Tibial artery (tissue), 4 donors: ENCODE measurements around the gene CLBA1.
A peak's percentile ranks its signal among the peaks of the same experiment; 100 is the strongest.

Experiments
- DNase-seq, 2 donors: peaks; one replicate each; pipeline ENCODE4 v3.0.0-alpha.2; 2019
- H3K27ac ChIP-seq, 2 donors: fragments of 200-600 bp; sonication (generic) in 1 of 2; 1 replicate in 1 of 2; 2 replicates in 1 of 2; pipeline ENCODE4 v1.5.1; 2018 to 2019; ENCODE audit warnings: mild to moderate bottlenecking in 1 of 2
- H3K27me3 ChIP-seq, 2 donors: fragments of 200-600 bp; sonication (generic) in 1 of 2; one replicate each; pipeline versions ENCODE4 v1.5.1 to v1.6.0; 2016 to 2019
- H3K36me3 ChIP-seq, 3 donors: fragments of 200-600 bp; sonication (generic) in 2 of 3; one replicate each; pipeline ENCODE4 v1.5.1; 2016 to 2019; ENCODE audit warnings: mild to moderate bottlenecking in 2 of 3
- H3K4me1 ChIP-seq, 4 donors: fragments of 200-600 bp; sonication (generic) in 2 of 4; 1 replicate in 3 of 4; 2 replicates in 1 of 4; pipeline ENCODE4 v1.5.1; 2016 to 2019
- H3K4me3 ChIP-seq, 2 donors: fragments of 200-600 bp; sonication (generic) in 1 of 2; 1 replicate in 1 of 2; 2 replicates in 1 of 2; pipeline ENCODE4 v1.5.1; 2018 to 2019; ENCODE audit warnings: mild to moderate bottlenecking in 2 of 2
- H3K9me3 ChIP-seq, 3 donors: fragments of 200-600 bp; sonication (generic) in 1 of 3; one replicate each; pipeline ENCODE4 v1.5.1; 2016 to 2019
- intact Hi-C: fragments of 100-400 bp; cut with DNase I; formaldehyde crosslinking; loops from one replicate; pipeline ENCODE4 v1.15.0; 2023; ENCODE audit warnings: low total_unique reads
- TF ChIP-seq, protein P1 (sequence below), 2 experiments: fragments of 200-600 bp in 1 of 2; fragments of 450-650 bp in 1 of 2; IDR thresholded peaks; one replicate each; pipeline ENCODE4 v1.5.1; 2017 to 2019; ENCODE audit warnings: antibody characterized with exemption in 2 of 2, mild to moderate bottlenecking in 1 of 2, moderate library complexity in 1 of 2

The CLBA1 gene

GRCh38 chr14:105013150-105013785 is 27.7 kb downstream of the CLBA1 start:
- peaks cover 0 to 33% (median 20%) of the 10 kb centered on the region in 3 donors for H3K36me3 ChIP-seq
- intact Hi-C loops = no loop called here
- no peaks in the 10 kb centered on the region for H3K9me3 ChIP-seq
- H3K27ac ChIP-seq = no peak overlapping the region
- no peak overlapping the region for H3K4me3 ChIP-seq
- no peaks in the 10 kb centered on the region for H3K27me3 ChIP-seq
- peak in 1 of 2 donors; percentile 62 for DNase-seq
- peaks cover 0 to 24% (median 20%) of the 10 kb centered on the region in 4 donors for H3K4me1 ChIP-seq
- TF ChIP-seq, protein P1, sequence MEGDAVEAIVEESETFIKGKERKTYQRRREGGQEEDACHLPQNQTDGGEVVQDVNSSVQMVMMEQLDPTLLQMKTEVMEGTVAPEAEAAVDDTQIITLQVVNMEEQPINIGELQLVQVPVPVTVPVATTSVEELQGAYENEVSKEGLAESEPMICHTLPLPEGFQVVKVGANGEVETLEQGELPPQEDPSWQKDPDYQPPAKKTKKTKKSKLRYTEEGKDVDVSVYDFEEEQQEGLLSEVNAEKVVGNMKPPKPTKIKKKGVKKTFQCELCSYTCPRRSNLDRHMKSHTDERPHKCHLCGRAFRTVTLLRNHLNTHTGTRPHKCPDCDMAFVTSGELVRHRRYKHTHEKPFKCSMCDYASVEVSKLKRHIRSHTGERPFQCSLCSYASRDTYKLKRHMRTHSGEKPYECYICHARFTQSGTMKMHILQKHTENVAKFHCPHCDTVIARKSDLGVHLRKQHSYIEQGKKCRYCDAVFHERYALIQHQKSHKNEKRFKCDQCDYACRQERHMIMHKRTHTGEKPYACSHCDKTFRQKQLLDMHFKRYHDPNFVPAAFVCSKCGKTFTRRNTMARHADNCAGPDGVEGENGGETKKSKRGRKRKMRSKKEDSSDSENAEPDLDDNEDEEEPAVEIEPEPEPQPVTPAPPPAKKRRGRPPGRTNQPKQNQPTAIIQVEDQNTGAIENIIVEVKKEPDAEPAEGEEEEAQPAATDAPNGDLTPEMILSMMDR (IDR thresholded peaks at IDR 0.05) = peak in 1 of 2 experiments; percentile 22

DNA sequence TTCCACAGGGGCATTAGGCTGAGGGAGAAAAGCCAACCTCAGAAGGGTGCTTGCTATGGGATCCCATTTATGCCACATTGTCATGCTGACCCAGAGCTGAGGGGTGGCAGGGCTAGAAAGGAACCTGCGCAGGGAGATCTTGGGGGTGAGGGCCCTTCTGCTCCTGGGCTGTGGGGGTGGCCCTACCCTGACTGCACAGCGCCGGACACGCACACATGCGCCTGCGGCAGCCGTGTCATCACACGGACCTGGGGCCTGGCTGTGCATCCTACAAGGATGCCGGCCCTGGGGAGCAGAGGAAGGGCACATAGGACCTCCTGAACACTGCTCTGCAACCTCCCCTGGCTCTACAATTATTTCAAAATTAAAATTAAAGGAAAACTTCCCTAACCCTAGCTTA is 28.4 kb downstream of the CLBA1 start:
- peak in 1 of 2 donors; percentile 37 for DNase-seq
- peaks cover 0 to 31% (median 22%) of the 10 kb centered on the region in 4 donors for H3K4me1 ChIP-seq

DNA sequence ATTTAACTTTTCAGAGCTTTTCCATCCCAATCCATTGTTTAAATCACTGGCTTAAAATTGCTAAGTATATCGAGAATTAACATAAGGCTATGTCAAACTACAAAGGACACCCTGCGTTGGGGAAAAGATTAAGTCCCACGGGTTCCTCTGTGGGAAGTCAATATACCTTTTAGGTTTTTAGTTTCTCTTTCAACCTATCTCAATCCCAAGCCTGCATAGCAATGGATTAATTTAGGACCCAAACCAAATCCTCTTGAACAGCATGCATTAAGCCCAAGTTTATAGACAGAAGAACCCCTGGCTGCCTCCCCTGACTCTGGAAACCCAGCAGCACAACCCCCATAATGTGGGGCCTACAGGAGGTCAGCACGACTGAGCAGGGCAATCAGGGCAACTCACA is 29.0 kb downstream of the CLBA1 start:
- Histone ChIP-seq H3K4me3 (no peak overlapping the region), H3K9me3 (no peaks in the 10 kb centered on the region), H3K27ac (no peak overlapping the region), H3K4me1 (peaks cover 0 to 37% (median 26%) of the 10 kb centered on the region in 4 donors), H3K36me3 (peaks cover 0 to 21% (median 12%) of the 10 kb centered on the region in 3 donors), H3K27me3 (no peaks in the 10 kb centered on the region)
- DNase-seq = no peak
- TF ChIP-seq, protein P1 (IDR thresholded peaks at IDR 0.05) = no peak
- intact Hi-C loops = no loop called here

More for the DNA sequence above, 28.4 kb downstream of the CLBA1 start:
- no peaks in the 10 kb centered on the region for H3K9me3 ChIP-seq
- no peak overlapping the region for H3K4me3 ChIP-seq
- H3K27me3 ChIP-seq = no peaks in the 10 kb centered on the region
- TF ChIP-seq, protein P1 (IDR thresholded peaks at IDR 0.05) = no peak
- H3K27ac ChIP-seq = no peak overlapping the region
- H3K36me3 ChIP-seq = peaks cover 0 to 27% (median 15%) of the 10 kb centered on the region in 3 donors
- intact Hi-C loops = no loop called here

DNA sequence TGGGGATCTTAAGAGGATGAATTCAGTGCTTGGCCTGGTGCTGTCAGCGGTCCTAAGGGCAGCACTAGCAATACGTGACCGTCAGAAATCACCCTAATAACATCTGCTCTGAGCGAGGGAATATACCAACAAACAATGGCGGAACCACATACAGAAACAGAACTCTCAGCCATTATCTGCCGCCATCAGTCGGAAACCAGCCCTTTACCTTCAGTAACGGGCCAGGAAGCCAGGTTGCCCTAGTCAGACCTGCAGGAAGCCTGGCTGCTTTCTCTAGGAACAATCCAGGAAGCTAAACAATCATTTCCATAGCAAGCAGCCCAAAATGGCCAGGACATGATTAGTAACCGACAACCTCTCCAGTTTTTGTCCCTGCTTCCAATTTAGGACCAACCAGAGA is 29.7 kb downstream of the CLBA1 start:
- intact Hi-C loops = no loop called here
- H3K36me3 ChIP-seq = peaks cover 0 to 15% (median 12%) of the 10 kb centered on the region in 3 donors
- H3K27me3 ChIP-seq = no peaks in the 10 kb centered on the region
- TF ChIP-seq, protein P1 (IDR thresholded peaks at IDR 0.05) = no peak
- no peaks in the 10 kb centered on the region for H3K9me3 ChIP-seq
- no peak for DNase-seq
- H3K4me3 ChIP-seq = no peak overlapping the region
- H3K4me1 ChIP-seq = peaks cover 0 to 43% (median 33%) of the 10 kb centered on the region in 4 donors
- H3K27ac ChIP-seq = no peak overlapping the region

GRCh38 chr14:105015905-105016304 is 30.3 kb downstream of the CLBA1 start:
- no peaks in the 10 kb centered on the region for H3K27me3 ChIP-seq
- peaks cover 0 to 9% (median 8%) of the 10 kb centered on the region in 3 donors for H3K36me3 ChIP-seq
- no peak overlapping the region for H3K4me3 ChIP-seq
- no peaks in the 10 kb centered on the region for H3K9me3 ChIP-seq
- no peak overlapping the region for H3K27ac ChIP-seq
- TF ChIP-seq, protein P1 (IDR thresholded peaks at IDR 0.05) = no peak
- H3K4me1 ChIP-seq = peaks cover 0 to 47% (median 36%) of the 10 kb centered on the region in 4 donors
- intact Hi-C loops = no loop called here
- no peak for DNase-seq
